HL-60/S4 (cell line): ENCODE measurements around the gene NT5C1B.

Source experiments
- in situ Hi-C: fragments of 300-500 bp; cut with MboI; formaldehyde crosslinking; loops from 2 replicates; pipeline ENCODE4 v1.14.3; 2022; ENCODE audit warnings: low sequenced_read_pairs

Gene NT5C1B

DNA sequence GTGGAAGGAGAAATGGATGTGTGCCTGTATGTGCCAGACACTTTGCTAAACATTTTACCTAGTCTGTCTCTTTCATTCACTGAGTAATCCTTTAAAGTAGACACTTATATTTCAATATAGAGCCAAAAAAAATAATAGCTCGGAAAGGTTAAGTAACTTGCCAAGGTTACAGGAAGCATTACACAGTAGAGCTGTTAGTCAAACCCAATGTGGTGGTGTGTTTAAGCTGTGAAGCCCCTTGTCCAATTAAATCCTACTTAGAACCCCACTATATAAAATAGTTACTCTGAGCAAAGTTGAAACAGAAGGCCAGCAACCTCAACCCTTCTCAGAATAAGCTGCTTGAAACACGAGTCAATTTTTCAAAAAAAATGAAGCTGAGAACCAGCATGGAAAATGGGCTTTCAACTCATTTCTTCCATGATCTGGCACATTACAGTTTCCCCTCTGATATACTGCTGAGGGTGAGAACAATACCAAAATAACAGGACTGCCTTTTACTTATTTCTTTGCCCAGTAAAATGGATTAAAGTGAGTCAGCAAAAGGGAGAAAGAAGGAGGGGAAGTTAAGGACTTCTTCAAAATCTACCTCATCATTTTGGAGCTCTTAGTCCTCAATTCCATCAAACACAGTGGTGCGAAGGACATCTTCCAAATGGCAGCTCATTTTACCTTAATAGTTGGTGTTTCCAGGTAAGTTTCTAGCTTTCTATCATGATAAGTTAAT, 36.9 kb downstream of the NT5C1B start:
- in situ Hi-C loops = no loop called here

DNA sequence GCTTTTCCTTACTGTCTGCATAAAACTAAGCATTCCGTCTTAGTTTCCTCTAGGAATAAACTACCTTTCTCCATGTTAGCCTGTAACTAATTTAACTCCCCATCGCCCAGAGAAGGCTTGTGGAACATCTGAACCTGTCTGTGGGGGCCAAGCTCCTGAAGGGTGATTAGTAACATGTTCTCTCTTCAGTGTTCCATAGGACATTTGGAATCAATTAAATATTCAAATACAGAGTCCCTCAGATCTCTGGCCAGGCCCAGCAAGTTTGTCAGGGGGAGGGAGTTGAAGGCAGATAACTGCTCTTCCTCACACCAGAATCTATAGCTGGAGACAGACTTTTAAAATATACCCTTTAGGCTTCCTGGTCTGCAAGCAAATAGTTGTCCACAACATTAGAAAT, 37.7 kb downstream of the NT5C1B start:
- in situ Hi-C loops = no loop called here

DNA sequence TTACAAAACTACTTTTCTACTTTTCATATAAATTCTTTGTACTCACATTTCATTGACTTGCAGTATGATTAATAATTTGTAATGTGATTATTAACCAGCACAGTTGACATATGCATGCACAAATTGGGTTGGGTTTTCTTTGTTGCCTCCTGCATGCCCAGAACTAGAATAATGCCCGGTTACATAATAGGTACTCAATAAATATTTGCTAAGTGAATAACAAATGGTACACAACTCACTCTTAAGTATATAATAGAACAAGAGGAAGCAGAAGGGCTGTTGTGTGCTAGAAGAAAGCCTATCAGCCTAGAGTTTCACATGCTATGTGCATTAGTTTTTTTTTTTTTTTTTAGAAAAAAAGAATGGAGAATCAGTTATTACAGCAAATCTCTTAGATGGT, 38.2 kb downstream of the NT5C1B start:
- in situ Hi-C loops = no loop called here

DNA sequence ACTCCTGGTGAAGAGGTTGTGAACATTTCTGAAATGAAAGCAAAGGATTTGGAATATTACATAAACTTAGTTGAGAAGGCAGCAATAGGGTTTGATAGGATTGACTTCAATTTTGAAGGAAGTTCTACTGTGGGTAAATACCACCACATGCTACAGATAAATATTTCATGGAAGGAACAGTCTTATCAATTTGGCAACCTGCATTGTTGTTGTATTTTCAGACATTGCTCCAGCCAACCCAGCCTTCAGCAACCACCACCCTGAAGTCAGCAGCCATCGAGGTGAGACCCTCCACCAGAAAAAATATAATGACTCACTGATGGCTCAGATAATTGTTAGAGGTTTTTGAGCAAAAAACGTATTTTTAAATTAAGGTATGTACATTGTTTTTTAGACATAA, 38.9 kb downstream of the NT5C1B start:
- in situ Hi-C loops = no loop called here

DNA sequence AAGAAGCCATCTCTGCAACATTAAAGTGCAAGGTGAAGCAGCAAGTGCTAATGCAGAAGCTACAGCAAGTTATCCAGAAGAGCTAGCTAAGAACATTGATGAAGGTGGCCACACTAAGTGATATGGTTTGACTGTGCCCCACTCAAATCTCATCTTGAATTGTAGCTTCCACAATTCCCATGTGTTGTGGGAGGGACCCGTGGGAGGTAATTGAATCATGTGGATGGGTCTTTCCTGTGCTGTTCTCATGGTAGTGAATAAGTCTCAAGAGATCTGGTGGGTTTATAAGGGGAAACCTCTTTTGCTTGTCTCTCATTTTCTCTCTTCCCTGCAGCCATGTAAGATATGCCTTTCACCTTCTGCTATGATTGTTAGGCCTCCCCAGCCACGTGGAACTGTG, 40.3 kb downstream of the NT5C1B start:
- in situ Hi-C loops = loop anchor here (25.0 kb wide), 1 partner anchor 1313 kb away; no protein-coding TSS in a partner anchor

DNA sequence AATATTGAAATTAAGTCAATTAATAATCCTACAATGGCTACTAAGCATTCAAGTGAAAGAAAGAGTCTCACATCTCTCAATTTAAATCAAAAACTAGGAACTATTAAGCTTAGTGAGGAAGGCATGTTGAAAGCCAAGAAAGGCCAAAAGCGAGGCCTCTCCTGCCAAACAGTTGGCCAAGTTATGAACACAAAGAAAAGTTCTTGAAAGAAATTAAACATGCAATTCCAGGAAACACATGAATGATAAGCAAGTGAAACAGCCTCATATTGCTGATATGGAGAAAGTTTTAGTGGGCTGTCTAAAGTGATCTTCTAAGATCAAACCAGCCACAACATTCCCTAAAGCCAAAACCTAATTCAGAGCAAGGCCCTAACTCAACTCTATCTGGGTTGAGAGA, 40.7 kb downstream of the NT5C1B start:
- in situ Hi-C loops = loop anchor here (25.0 kb wide), 1 partner anchor 1314 kb away; no protein-coding TSS in a partner anchor

DNA sequence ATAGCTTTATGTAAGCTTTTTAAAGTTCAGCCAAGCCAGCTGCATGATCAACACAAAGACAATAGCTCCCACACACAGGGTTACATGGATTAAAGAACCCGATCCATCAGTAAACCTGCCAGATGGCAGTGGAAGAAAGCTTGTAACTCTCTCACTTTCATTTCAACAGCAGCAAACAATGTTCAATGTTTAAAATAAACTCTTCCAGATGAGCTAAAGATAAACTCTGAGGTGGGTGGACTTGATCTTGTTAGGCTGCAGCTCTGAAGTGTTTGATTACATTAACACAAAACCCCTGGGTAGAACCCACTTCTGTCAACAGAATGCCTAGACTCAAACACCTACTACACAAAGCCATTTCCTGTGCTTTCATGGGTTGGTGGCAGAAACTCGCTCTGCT, 42.8 kb downstream of the NT5C1B start:
- in situ Hi-C loops = loop anchor here (25.0 kb wide), 1 partner anchor 1316 kb away; no protein-coding TSS in a partner anchor

DNA sequence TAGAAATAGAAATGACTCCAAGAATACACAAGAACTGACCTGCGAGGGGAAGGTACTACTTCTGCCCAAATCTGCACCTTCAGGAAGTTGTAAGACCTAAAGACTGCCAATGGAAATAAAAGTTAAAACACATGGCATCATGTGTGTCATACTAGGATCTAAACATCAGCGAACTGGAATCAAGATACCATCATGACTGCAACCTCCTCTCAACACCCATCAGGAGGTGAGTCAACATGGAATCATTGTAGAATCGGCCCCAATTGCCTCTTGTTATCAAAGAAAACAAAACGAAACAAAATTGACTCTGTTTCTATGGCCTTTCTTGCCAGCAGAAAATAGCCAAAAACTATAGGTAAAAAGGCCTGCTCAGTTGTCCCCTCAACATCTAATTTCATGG, 44.0 kb downstream of the NT5C1B start:
- in situ Hi-C loops = loop anchor here (25.0 kb wide), 1 partner anchor 1317 kb away; no protein-coding TSS in a partner anchor

DNA sequence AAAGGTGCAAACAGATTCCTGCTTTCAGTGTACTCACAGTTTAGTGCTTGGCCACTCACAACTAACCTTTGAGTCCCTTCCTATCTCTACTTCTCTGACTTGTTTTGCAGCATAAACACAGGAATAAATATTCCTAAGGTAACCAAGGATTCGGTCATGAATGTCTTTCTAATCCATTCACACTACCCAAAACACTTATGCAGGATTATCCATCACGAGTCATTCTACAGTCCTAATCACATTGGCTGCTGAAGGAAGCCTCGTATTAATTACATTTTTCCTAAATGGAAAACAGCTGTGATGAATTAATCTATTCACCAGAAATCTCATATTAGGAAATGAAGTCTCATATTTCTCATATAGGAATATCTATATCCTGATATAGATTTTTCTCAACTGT, 45.2 kb downstream of the NT5C1B start:
- in situ Hi-C loops = loop anchor here (25.0 kb wide), 1 partner anchor 1318 kb away; no protein-coding TSS in a partner anchor

DNA sequence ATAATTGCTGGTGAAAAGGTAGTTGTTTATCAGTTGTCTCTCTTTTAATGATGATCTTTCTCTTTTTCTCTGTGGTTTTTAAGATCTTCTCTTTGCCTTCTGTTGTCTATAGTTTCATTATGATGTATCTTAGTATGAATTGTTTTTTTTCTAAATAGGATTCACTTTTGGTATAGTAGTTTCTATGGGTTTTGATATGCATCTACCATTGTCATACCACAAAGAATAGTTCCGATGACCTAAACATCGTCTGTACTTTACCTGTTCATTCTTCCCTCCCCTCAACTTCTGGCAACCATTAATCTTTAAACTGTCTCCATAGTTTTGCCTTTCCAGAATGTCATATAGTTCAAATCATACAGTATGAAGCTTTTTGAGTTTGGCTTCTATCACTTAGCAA, 48.5 kb downstream of the NT5C1B start:
- in situ Hi-C loops = loop anchor here (25.0 kb wide), 1 partner anchor 1321 kb away; no protein-coding TSS in a partner anchor

DNA sequence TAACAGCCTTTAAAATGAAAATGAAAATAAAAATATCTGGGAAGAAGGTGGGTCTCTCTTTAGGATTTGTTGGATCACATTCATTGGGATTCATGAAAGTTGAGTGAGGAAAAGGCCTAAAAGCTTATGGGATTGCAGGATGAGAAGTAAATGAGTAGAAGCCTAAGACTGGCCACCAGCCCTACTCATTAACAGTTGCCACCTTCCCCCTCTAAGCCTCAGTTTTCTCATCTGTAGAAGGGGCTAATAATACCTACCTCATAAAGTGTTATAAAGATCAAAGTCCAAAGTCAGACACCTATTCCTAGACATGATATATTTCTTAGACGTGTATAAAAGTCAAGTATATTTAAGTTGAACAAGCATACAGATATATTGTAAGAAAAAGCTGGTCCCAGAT, 52.7 kb downstream of the NT5C1B start:
- in situ Hi-C loops = loop anchor here (25.0 kb wide), 1 partner anchor 1326 kb away; no protein-coding TSS in a partner anchor

DNA sequence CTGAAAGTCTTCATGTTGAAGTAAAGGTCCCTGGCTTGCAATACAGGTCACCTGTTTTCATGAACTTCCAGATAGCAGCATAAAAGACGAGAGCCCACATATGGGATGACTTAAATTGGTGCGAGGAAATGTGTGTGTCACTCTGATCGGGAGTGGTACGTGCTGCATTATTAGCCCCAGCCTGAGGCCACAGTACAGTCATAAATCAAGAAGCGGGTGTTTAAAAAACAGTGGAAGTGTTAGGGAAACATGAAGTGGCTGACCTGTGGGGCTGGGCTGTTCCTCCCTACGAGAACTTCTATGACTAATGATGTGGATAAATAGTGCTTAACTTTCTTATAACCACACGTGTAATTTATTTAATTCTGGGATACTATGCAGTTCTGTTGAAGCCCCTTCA, 53.3 kb downstream of the NT5C1B start:
- in situ Hi-C loops = loop anchor here (25.0 kb wide), 1 partner anchor 1326 kb away; no protein-coding TSS in a partner anchor

DNA sequence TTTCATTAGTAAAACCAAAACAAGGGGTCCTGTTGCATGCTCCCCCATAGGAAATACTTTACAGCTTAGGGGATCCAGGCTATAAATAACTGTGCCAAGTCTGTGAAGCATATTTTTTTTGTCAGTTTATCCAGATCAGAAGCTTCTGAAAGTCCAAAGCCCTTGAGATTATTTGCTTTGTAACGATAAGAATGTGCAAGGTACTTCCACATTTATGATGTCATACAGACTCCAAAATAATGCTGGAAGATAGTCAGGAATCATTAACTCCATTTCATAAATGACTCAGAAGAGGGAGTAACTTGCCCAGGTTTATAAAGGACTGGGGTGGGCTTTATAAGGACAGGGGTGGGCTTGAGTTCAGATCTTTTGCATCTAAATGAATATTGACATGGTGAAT, 58.2 kb downstream of the NT5C1B start:
- in situ Hi-C loops = loop anchor here (25.0 kb wide), 1 partner anchor 1331 kb away; no protein-coding TSS in a partner anchor

DNA sequence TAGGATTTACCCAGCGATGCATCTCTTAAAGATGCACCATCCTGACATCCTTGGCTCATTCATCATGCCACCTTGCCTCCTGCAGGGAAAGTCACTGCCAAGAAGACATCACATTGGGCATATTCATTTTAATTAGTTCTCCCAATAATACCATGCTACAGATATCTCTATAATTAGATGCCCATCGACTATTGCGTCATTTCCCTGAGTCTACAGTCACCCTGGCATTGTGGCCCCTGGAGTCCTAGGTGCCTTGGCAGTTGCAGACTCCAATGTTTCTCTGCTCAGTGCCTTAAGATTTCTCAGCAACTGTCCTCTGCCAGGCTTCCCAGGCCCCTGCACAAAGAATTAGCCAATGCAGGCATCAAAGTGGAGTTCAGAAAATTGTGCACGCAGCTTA, 61.5 kb downstream of the NT5C1B start:
- in situ Hi-C loops = loop anchor here (25.0 kb wide), 1 partner anchor 1334 kb away; no protein-coding TSS in a partner anchor

DNA sequence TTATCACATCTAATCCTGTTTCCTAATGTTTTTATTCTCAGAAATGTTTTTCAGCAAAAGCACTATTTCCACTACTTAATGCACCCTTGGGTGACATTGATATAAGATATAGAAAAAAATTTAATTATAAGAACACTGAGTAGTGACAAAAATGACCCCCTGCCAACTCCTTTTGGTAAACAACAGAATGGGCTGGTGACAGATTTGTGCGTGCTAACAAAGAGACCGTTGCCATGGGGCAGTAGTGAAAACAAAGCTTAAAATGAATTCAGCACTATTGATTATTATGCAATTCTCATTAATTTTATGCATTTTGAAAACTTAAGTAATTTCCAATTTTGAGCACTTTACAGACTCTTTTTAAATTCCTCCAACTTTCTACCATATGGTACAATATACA, 62.0 kb downstream of the NT5C1B start:
- in situ Hi-C loops = loop anchor here (25.0 kb wide), 1 partner anchor 1335 kb away; no protein-coding TSS in a partner anchor

DNA sequence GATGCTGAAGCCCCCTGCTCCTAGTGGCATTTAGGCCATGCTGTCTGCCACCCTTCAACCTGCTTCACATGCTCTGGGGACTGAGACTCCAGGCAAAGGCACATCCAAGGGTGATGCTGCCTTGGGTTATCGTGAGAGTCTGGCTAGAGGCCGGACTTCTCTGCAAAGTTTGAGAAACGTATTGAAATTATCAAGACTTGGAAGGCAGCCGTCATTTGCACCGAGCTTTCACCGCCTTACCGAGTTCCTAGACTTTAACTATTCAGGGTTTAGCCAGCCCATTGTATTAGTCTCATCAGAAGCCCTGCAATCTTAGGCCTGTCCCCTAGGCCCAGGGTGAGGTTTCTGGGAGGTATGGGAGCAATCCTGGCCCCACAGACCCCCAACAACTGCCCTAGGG, 62.9 kb downstream of the NT5C1B start:
- in situ Hi-C loops = loop anchor here (25.0 kb wide), 1 partner anchor 1336 kb away; no protein-coding TSS in a partner anchor

DNA sequence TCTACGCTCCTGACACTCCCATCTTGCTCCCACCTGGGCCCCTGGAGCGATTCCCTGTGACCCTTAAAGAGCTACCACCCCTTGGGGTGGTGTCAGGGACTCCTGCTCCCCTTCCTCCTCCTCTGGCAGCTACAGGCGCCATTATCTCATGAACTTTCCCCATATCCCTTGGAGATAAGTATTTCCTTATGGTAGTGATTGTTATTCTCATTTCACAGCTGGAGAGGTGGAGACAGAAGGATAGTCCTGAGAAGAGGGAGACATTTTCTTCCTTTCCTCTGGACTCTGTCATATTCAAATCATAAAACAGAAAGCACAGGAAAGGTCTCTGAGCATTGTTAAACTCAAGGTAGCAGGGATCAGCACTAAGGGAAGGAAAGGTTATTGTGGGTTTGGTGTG, 63.5 kb downstream of the NT5C1B start:
- in situ Hi-C loops = loop anchor here (25.0 kb wide), 1 partner anchor 1336 kb away; no protein-coding TSS in a partner anchor

DNA sequence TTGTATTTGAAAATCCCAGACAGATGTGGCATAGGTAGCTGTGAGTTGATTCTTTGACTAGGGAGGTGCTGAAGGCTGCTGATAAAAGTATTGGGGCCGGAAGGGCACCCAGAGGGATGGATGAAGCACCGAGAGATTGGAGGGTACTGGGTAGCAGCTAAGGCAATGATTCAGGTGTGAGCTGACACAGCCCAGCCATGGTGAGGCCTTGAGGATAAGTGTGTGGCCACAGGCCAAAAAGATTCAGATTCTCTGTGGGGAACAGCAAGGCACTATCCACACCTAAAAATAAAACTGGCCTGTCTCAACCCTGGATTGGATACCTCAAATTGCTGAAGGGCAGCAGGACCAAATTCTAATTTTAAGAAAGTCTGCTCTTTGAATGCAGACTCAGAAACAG, 64.1 kb downstream of the NT5C1B start:
- in situ Hi-C loops = loop anchor here (25.0 kb wide), 1 partner anchor 1337 kb away; no protein-coding TSS in a partner anchor

DNA sequence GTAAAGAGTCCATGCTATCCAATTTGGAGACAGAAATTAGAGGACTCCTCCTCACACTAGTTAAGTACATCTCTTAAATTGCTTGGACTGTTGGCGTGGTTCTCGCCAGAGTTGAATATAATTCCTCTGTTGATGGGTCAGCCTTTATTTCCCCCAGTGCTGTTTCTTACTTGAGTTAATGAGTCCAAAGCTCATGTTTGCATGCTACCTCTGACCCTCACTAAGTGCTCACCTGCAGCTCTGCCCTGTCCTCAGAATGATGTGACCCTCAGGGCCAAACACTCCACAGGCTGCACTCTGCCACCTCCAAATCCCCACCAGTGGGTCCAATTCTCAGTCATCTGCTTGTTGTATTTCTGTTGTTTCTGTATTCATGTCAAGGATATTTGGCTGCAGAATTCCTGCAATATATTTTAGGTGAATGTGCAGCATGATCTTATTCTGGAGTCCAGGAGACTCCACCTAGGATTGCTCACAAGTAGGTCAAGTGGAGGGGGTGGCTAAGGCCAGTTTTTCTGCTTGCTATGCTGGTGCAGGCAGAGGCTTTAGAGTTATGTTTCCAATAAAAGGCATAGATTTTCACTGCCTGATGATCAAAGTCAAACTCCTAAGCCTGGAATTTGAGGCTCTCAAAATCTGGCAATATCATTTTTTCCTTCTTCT, 66.8 kb downstream of the NT5C1B start:
- in situ Hi-C loops = loop anchor here (25.0 kb wide), 1 partner anchor 840 kb away; the partner anchor contains the start of gene OSR1

DNA sequence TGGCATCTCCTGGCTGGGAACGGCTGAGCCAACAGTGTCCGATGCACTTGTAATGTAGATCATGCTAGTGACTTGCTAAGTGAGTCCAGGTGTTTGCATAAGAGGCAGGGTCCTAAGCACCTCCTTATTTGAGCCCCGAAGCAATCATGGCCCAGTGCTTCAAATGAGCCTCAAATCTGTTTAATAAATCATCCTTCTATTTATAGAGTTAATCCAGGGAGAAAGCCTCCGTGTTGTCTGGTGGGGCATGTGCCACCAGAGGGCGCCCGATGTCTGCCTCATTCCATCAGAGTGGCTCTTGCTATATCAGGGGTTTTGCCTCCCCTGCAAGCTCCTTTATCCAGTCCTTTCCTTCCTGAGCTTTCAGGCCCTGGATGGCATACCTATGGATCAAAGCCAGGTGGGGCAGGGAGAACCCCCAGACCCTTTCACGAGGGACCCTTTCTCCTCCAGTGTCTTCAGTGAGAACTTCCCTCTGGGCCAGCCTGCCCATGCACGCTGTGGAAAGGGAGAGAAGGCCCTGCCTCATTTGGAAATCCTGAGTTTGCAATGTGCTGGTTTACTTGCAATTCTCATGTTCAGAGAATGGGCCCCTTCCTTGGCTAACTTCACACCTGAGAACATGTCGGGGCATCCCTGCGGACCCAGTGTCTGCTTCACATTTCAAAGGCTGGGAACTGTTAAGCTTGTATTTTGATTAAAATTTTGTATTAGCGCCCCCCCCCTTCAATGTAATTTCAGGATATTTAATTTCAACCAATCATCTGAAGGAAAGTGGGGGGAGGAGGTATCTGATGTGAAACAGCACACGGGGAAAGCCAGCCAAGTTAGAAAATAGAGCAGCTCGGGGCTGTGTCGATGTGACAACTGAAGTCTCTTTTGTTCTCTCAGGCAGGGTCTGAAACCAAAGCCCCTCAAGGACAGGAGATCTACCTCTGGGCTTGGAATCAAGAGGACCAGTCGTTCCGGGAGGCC, 68.6 kb downstream of the NT5C1B start:
- in situ Hi-C loops = loop anchor here (25.0 kb wide), 1 partner anchor 842 kb away; the partner anchor contains the start of gene OSR1
